H9 (cell line): Measurements from ENCODE around the gene LRRC7. TPM values are rescaled to one million over a fixed set of nuclear protein-coding genes. Genes with fewer than 3 reads are reported as not detected.

ENCODE experiments used
- DNase-seq: peaks from one replicate; pipeline ENCODE4 v3.0.0-alpha.2; 2017
- H2AFZ ChIP-seq: one replicate; pipeline ENCODE4 v1.6.1; 2013; ENCODE audit warnings: mild to moderate bottlenecking, low read length, control low read depth, moderate library complexity
- H2AK5ac ChIP-seq: 2 replicates; pipeline ENCODE4 v1.6.1; 2013; ENCODE audit warnings: low read length, control low read depth, mixed read lengths; ENCODE audit not compliant: insufficient read length
- H2BK120ac ChIP-seq: one replicate; pipeline ENCODE4 v1.6.1; 2013; ENCODE audit warnings: low read depth, mild to moderate bottlenecking, low read length, control low read depth, inconsistent platforms; ENCODE audit not compliant: poor library complexity, severe bottlenecking
- H2BK12ac ChIP-seq: 2 replicates; pipeline ENCODE4 v1.6.1; 2013; ENCODE audit warnings: low read length, control low read depth, mixed read lengths, low read depth; ENCODE audit not compliant: insufficient read length
- H2BK15ac ChIP-seq: 2 replicates; pipeline ENCODE4 v1.6.1; 2013; ENCODE audit warnings: low read depth, low read length, control low read depth
- H2BK20ac ChIP-seq: one replicate; pipeline ENCODE4 v1.6.1; 2013; ENCODE audit warnings: low read depth, mild to moderate bottlenecking, low read length, control low read depth, inconsistent platforms; ENCODE audit not compliant: poor library complexity, severe bottlenecking
- H2BK5ac ChIP-seq: 2 replicates; pipeline ENCODE4 v1.6.1; 2013; ENCODE audit warnings: low read length, control low read depth, mixed read lengths; ENCODE audit not compliant: insufficient read length
- H3K14ac ChIP-seq: 2 replicates; pipeline ENCODE4 v1.6.1; 2013; ENCODE audit warnings: low read length, control low read depth; ENCODE audit not compliant: insufficient read depth
- H3K18ac ChIP-seq: 2 replicates; pipeline ENCODE4 v1.6.1; 2013; ENCODE audit warnings: low read depth, mild to moderate bottlenecking, mixed read lengths, low read length, control low read depth; ENCODE audit not compliant: insufficient read length
- H3K23ac ChIP-seq: 2 replicates; pipeline ENCODE4 v1.6.1; 2013; ENCODE audit warnings: low read length, control low read depth, mixed read lengths, low read depth; ENCODE audit not compliant: insufficient read length
- H3K23me2 ChIP-seq: 2 replicates; pipeline ENCODE4 v1.6.1; 2013; ENCODE audit warnings: low read depth, mild to moderate bottlenecking, mixed read lengths, low read length, control low read depth; ENCODE audit not compliant: insufficient read length, poor library complexity, severe bottlenecking
- H3K27ac ChIP-seq: 2 replicates; pipeline ENCODE4 v1.5.1; 2013; ENCODE audit warnings: low read length, control low read depth, mixed read lengths, low read depth; ENCODE audit not compliant: insufficient read length
- H3K27me3 ChIP-seq: 2 replicates; pipeline ENCODE4 v1.6.1; 2013; ENCODE audit warnings: low read length, control low read depth, inconsistent platforms; ENCODE audit not compliant: insufficient read depth
- H3K4ac ChIP-seq: 2 replicates; pipeline ENCODE4 v1.6.1; 2013; ENCODE audit warnings: low read depth, mild to moderate bottlenecking, control low read depth, inconsistent platforms, low read length, moderate library complexity
- H3K4me1 ChIP-seq: 2 replicates; pipeline ENCODE4 v1.6.1; 2013; ENCODE audit warnings: low read length, control low read depth, inconsistent platforms; ENCODE audit not compliant: insufficient read depth
- H3K4me2 ChIP-seq: 2 replicates; pipeline ENCODE4 v1.6.1; 2013; ENCODE audit warnings: low read length, control low read depth, mixed read lengths; ENCODE audit not compliant: insufficient read length, insufficient read depth
- H3K56ac ChIP-seq: 2 replicates; pipeline ENCODE4 v1.6.1; 2013; ENCODE audit warnings: low read depth, mild to moderate bottlenecking, mixed read lengths, low read length, control low read depth; ENCODE audit not compliant: insufficient read length
- H3K79me1 ChIP-seq: 2 replicates; pipeline ENCODE4 v1.6.1; 2013; ENCODE audit warnings: low read depth, mild to moderate bottlenecking, moderate library complexity, low read length, control low read depth, inconsistent platforms; ENCODE audit not compliant: insufficient read depth, poor library complexity, severe bottlenecking
- H3K79me2 ChIP-seq: 2 replicates; pipeline ENCODE4 v1.6.1; 2013; ENCODE audit warnings: low read length, control low read depth, inconsistent platforms; ENCODE audit not compliant: insufficient read depth
- H3K9ac ChIP-seq: 2 replicates; pipeline ENCODE4 v1.6.1; 2013; ENCODE audit warnings: low read length, control low read depth, mixed read lengths; ENCODE audit not compliant: insufficient read length; ENCODE audit errors: extremely low read depth
- H3K9me3 ChIP-seq: one replicate; pipeline ENCODE4 v1.6.1; 2013; ENCODE audit warnings: low read depth, low read length, inconsistent platforms; ENCODE audit not compliant: control insufficient read depth
- H3T11ph ChIP-seq: one replicate; pipeline ENCODE4 v1.6.1; 2013; ENCODE audit warnings: mild to moderate bottlenecking, low read length, control low read depth, inconsistent platforms
- H4K20me1 ChIP-seq: one replicate; pipeline ENCODE4 v1.6.1; 2013; ENCODE audit not compliant: control insufficient read depth, insufficient read length, insufficient read depth
- H4K5ac ChIP-seq: 2 replicates; pipeline ENCODE4 v1.6.1; 2013; ENCODE audit warnings: low read depth, mild to moderate bottlenecking, mixed read lengths, low read length, control low read depth; ENCODE audit not compliant: insufficient read length
- H4K8ac ChIP-seq: replicated peaks from 2 replicates; pipeline ENCODE4 v1.6.1; 2013; ENCODE audit warnings: low read length, control low read depth, mixed read lengths, low read depth; ENCODE audit not compliant: insufficient read length
- H4K91ac ChIP-seq: 2 replicates; pipeline ENCODE4 v1.6.1; 2013; ENCODE audit warnings: low read depth, mild to moderate bottlenecking, moderate library complexity, mixed read lengths, low read length, control low read depth; ENCODE audit not compliant: insufficient read length
- H3K27ac Mint-ChIP-seq, 3 experiments: 2 replicates in 2 of 3; 3 replicates in 1 of 3; pipeline ENCODE4 v1.8.0; 2020 to 2021; ENCODE audit warnings: mixed read lengths in 3 of 3, mild to moderate bottlenecking in 1 of 3, moderate library complexity in 1 of 3
- H3K27me3 Mint-ChIP-seq: 2 replicates; pipeline ENCODE4 v1.8.0; 2021; ENCODE audit warnings: low read depth, mild to moderate bottlenecking, moderate library complexity, mixed read lengths
- H3K36me3 Mint-ChIP-seq, 3 experiments: 2 replicates in 2 of 3; 3 replicates in 1 of 3; pipeline ENCODE4 v1.8.0; 2020 to 2021; ENCODE audit warnings: low read depth in 3 of 3, mixed read lengths in 3 of 3; ENCODE audit not compliant: insufficient read depth in 1 of 3
- H3K4me1 Mint-ChIP-seq, 2 experiments: 2 replicates each; pipeline ENCODE4 v1.8.0; 2020; ENCODE audit warnings: mixed read lengths in 2 of 2
- H3K4me3 Mint-ChIP-seq, 2 experiments: 2 replicates in 1 of 2; 3 replicates in 1 of 2; pipeline ENCODE4 v1.8.0; 2020 to 2021; ENCODE audit warnings: mild to moderate bottlenecking in 2 of 2, mixed read lengths in 2 of 2, moderate library complexity in 1 of 2
- H3K9me3 Mint-ChIP-seq, 2 experiments: 2 replicates in 1 of 2; 3 replicates in 1 of 2; pipeline ENCODE4 v1.8.0; 2020; ENCODE audit warnings: mild to moderate bottlenecking in 2 of 2, mixed read lengths in 2 of 2, moderate library complexity in 1 of 2
- CTCF ChIP-seq: fragments of 200-600 bp; sonication (generic); conservative IDR thresholded peaks from 3 replicates; pipeline ENCODE4 v1.8.0; 2021; ENCODE audit warnings: antibody characterized with exemption, mild to moderate bottlenecking
- WGBS: extraction: QIAGEN DNeasy Blood & Tissue Kit; methylation state at CpG from one replicate; pipeline ENCODE4 v1.1.7; 2013; ENCODE audit warnings: missing lambda C conversion rate, low lambda C conversion rate, mixed read lengths; ENCODE audit not compliant: insufficient read length; ENCODE audit errors: extremely low coverage; 5-methylcytosine and 5-hydroxymethylcytosine counted together
- total RNA-seq: library from RNA; stranded (reverse); gene quantifications from 2 replicates; pipeline ENCODE4 v1.2.1, GENCODE V29; 2021

The LRRC7 gene
- total RNA-seq, 1 experiment from 2014 or later = not detected

DNA sequence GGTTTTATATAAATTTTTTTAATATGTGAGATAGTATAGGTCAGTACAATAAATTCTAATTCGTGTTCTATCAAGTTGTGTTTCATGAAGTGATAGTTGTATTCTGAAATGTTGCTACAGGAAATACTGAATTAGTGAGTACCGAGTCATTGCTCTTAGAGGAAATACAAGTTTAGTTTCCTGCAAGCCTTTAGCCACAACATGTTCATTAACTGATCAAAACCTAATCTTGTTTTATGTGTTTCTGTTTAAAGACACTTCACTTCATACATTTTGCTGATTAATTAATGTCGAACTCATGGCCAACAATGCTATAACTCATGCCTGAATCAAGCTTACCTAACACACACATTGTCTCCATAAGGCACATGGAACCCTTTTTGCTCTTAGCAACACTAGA lies 43.6 kb downstream of the LRRC7 start:
- no peaks in the 10 kb centered on the region for H3K27me3 ChIP-seq
- no peak overlapping the region for H2AFZ ChIP-seq
- no peaks in the 10 kb centered on the region for H3K9me3 ChIP-seq
- H2BK120ac ChIP-seq = no peak overlapping the region
- H4K8ac ChIP-seq = no peak overlapping the region
- Mint-ChIP-seq H3K4me1 (no peaks in the 10 kb centered on the region), H3K36me3 (no peaks in the 10 kb centered on the region), H3K9me3 (no peaks in the 10 kb centered on the region), H3K27ac (no peak overlapping the region), H3K4me3 (no peak overlapping the region), H3K27me3 (peaks cover 2% of the 10 kb centered on the region; the same call in 1 of the 2 replicates)
- H3K4ac ChIP-seq = no peak overlapping the region
- no peak overlapping the region for H3K9ac ChIP-seq
- H3K79me2 ChIP-seq = no peaks in the 10 kb centered on the region
- no peak overlapping the region for H4K5ac ChIP-seq
- H2BK15ac ChIP-seq = no peak overlapping the region
- DNase-seq = no peak
- H4K20me1 ChIP-seq = no peaks in the 10 kb centered on the region
- H3T11ph ChIP-seq = no peak overlapping the region
- no CpG with 5 or more reads among the region's 3 CpGs for WGBS
- H3K14ac ChIP-seq = no peak overlapping the region
- no peak overlapping the region for H3K27ac ChIP-seq
- no peaks in the 10 kb centered on the region for H3K23me2 ChIP-seq
- H3K4me1 ChIP-seq = no peaks in the 10 kb centered on the region
- no peak overlapping the region for H3K23ac ChIP-seq
- TF ChIP-seq CTCF = no peak
- no peak overlapping the region for H3K4me2 ChIP-seq
- no peak overlapping the region for H2BK12ac ChIP-seq
- H2BK5ac ChIP-seq = no peak overlapping the region
- H3K56ac ChIP-seq = no peak overlapping the region
- H2AK5ac ChIP-seq = no peak overlapping the region
- H3K79me1 ChIP-seq = no peaks in the 10 kb centered on the region
- no peak overlapping the region for H2BK20ac ChIP-seq
- H4K91ac ChIP-seq = no peak overlapping the region
- H3K18ac ChIP-seq = no peak overlapping the region
